Prostate gland (tissue), 2 donors: ENCODE measurements around the gene TKT.

Experiments
- CTCF ChIP-seq, 4 experiments: fragments of 200-600 bp in 2 of 4; fragments of 450-650 bp in 2 of 4; sonication (generic) in 2 of 4; IDR thresholded peaks; 1 replicate in 3 of 4; 2 replicates in 1 of 4; pipeline ENCODE4 v1.5.1; 2016 to 2019; ENCODE audit warnings: antibody characterized with exemption in 4 of 4, mild to moderate bottlenecking in 2 of 4, moderate library complexity in 2 of 4
- POLR2A ChIP-seq: fragments of 450-650 bp; IDR thresholded peaks from one replicate; pipeline ENCODE4 v1.6.1; 2016; ENCODE audit warnings: antibody characterized with exemption, mild to moderate bottlenecking

- TF ChIP-seq CTCF (IDR thresholded peaks at IDR 0.05): peak in 2 of 4 experiments; percentile 7 to 19
- no peak for TF ChIP-seq POLR2A
Observed at GRCh38 chr3:53196575-53197407, 59.0 kb downstream of the TKT start.
